GM19455 (cell line): ENCODE data around the gene SSH2.

ENCODE experiments used
- ATAC-seq: cut with Tn5 transposase; IDR thresholded peaks from one replicate; pipeline ENCODE4 v1.9.1; 2021; ENCODE audit not compliant: unreplicated experiment

SSH2 gene

GRCh38 chr17:29716566-29716965, 213.5 kb downstream of the SSH2 start:
- no peak for ATAC-seq

- ATAC-seq = no peak
These were observed 214.3 kb downstream of the SSH2 start for GRCh38 chr17:29715680-29716079.

GRCh38 chr17:29714146-29714545, 215.9 kb downstream of the SSH2 start:
- no peak for ATAC-seq

GRCh38 chr17:29713626-29714025, 216.4 kb downstream of the SSH2 start:
- no peak for ATAC-seq

- ATAC-seq = no peak
These were observed 218.2 kb downstream of the SSH2 start for GRCh38 chr17:29711588-29712385.

GRCh38 chr17:29710891-29711418, 219.1 kb downstream of the SSH2 start:
- ATAC-seq = no peak

GRCh38 chr17:29710520-29710884, 219.5 kb downstream of the SSH2 start:
- ATAC-seq = no peak

- ATAC-seq = no peak
These were observed 220.0 kb downstream of the SSH2 start for GRCh38 chr17:29709866-29710519.

GRCh38 chr17:29707212-29707571, 222.8 kb downstream of the SSH2 start:
- ATAC-seq = no peak

- ATAC-seq = no peak
These were observed 224.0 kb downstream of the SSH2 start for GRCh38 chr17:29706045-29706431.

- no peak for ATAC-seq
These were observed 224.6 kb downstream of the SSH2 start for GRCh38 chr17:29705386-29705785.

- no peak for ATAC-seq
These were observed 230.7 kb downstream of the SSH2 start for GRCh38 chr17:29699283-29699682.

- ATAC-seq = no peak
These were observed 231.2 kb downstream of the SSH2 start for GRCh38 chr17:29698837-29699236.

GRCh38 chr17:29698019-29698777, 231.8 kb downstream of the SSH2 start:
- no peak for ATAC-seq

GRCh38 chr17:29697371-29697770, 232.7 kb downstream of the SSH2 start:
- ATAC-seq = no peak

GRCh38 chr17:29694918-29695563, 235.0 kb downstream of the SSH2 start:
- ATAC-seq = no peak

GRCh38 chr17:29693751-29694150, 236.3 kb downstream of the SSH2 start:
- no peak for ATAC-seq

GRCh38 chr17:29687596-29687995, 242.4 kb downstream of the SSH2 start:
- ATAC-seq = no peak

GRCh38 chr17:29686993-29687590, 242.9 kb downstream of the SSH2 start:
- ATAC-seq = no peak

- ATAC-seq = no peak
These were observed 246.5 kb downstream of the SSH2 start for GRCh38 chr17:29683481-29683880.

- ATAC-seq = no peak
These were observed 247.0 kb downstream of the SSH2 start for GRCh38 chr17:29682987-29683386.
